Activated CD4-positive, alpha-beta T cell treated with anti-CD3 and anti-CD28 coated beads, Interleukin-2, amount 10 ng/mL, durations not matched to agents 7 days and 5 days (primary cell): Measurements from ENCODE around the gene HRCT1. TPM values are rescaled to one million over a fixed set of nuclear protein-coding genes. Genes with fewer than 3 reads are reported as not detected.

ENCODE experiments used
- CTCF ChIA-PET: fragments of 350-600 bp; sonication (Branson Sonifier 250); formaldehyde crosslinking; loops from one replicate; lab custom pipeline; 2021; ENCODE audit warnings: antibody characterized with exemption; lab: Charles Lee
- POLR2A ChIA-PET: fragments of 350-600 bp; sonication (Branson Sonifier 250); formaldehyde crosslinking; loops from one replicate; lab custom pipeline; 2021; ENCODE audit warnings: antibody characterized with exemption; lab: Charles Lee
- DNase-seq: peaks from one replicate; pipeline ENCODE4 v3.0.0-alpha.2; 2020
- H3K27ac Mint-ChIP-seq: one replicate; pipeline ENCODE4 v1.8.0; 2021; ENCODE audit warnings: mild to moderate bottlenecking, moderate library complexity, mixed read lengths
- H3K27me3 Mint-ChIP-seq: one replicate; pipeline ENCODE4 v1.8.0; 2021; ENCODE audit warnings: mixed read lengths
- H3K36me3 Mint-ChIP-seq: one replicate; pipeline ENCODE4 v1.8.0; 2021; ENCODE audit warnings: low read depth, mixed read lengths
- H3K4me1 Mint-ChIP-seq: one replicate; pipeline ENCODE4 v1.8.0; 2021; ENCODE audit warnings: mixed read lengths
- H3K4me3 Mint-ChIP-seq: one replicate; pipeline ENCODE4 v1.8.0; 2021; ENCODE audit warnings: mild to moderate bottlenecking, moderate library complexity, mixed read lengths
- H3K9me3 Mint-ChIP-seq: one replicate; pipeline ENCODE4 v1.8.0; 2021; ENCODE audit warnings: mixed read lengths
- total RNA-seq, 2 experiments: library from RNA; stranded (reverse); gene quantifications; one replicate each; pipeline ENCODE4 v1.2.3, GENCODE V29; 2021

The HRCT1 gene
- total RNA-seq, 2 experiments from 2014 or later, result not detected

DNA sequence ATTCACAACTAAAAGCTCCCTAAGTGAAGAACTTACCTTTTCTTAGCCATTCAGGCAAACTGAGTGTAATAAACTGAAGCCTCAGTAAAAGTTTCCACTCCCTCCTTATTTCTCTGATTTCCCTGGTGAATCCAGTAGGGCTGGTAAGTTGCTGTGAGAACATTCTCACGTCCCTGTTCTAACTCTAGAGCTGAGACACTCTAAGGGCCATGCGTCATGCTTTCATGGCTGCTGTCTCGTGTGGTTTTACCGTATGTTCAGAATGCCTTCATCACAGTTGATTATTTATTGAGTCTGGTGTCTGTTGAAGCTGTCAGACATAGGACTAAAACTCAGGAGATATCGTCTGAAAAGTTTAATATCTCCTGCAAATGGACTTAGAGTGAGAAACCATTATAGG is 50.6 kb downstream of the HRCT1 start:
- ChIA-PET POLR2A (no interaction called here), CTCF (interaction anchor here (0.6 to 2.6 kb wide), 4 partner anchors 16 to 790 kb away, joined by 3 to 11 read pairs (median 4); partner anchors contain the start of gene TLN1)
- no peak for DNase-seq
- peaks cover 13% of the 10 kb centered on the region for H3K27me3 Mint-ChIP-seq
- no peak overlapping the region for H3K27ac Mint-ChIP-seq
- no peaks in the 10 kb centered on the region for H3K4me1 Mint-ChIP-seq
- no peaks in the 10 kb centered on the region for H3K36me3 Mint-ChIP-seq
- no peaks in the 10 kb centered on the region for H3K9me3 Mint-ChIP-seq
- no peak overlapping the region for H3K4me3 Mint-ChIP-seq

Other genes starting within 250 kb of the HRCT1 start
- gene RMRP, start 248.2 kb upstream of the HRCT1 start, total RNA-seq, result over 10,000 TPM in 1 of 2 experiments, 1,000 to 10,000 TPM in 1; 1,959 to 11,185 TPM
- gene CCDC107, start 247.9 kb upstream of the HRCT1 start, total RNA-seq, result 10 to 100 TPM; 30.7 to 30.9 TPM
- 10 to 100 TPM; 11.8 to 13.5 TPM for gene ARHGEF39, start 241.0 kb upstream of the HRCT1 start, total RNA-seq
- under 1 TPM in 1 of 2 experiments, not detected in 1; 0.40 TPM for gene CA9, start 232.3 kb upstream of the HRCT1 start, total RNA-seq
- gene TPM2, start 216.3 kb upstream of the HRCT1 start, total RNA-seq, result 10 to 100 TPM; 13.1 to 13.4 TPM
- gene TLN1, start 174.0 kb upstream of the HRCT1 start, total RNA-seq, result 100 to 1,000 TPM; 362 to 422 TPM
- 10 to 100 TPM; 18.1 to 18.3 TPM for gene CREB3, start 173.5 kb upstream of the HRCT1 start, total RNA-seq
- gene GBA2, start 157.0 kb upstream of the HRCT1 start, total RNA-seq, result 10 to 100 TPM; 42.8 to 44.1 TPM
- gene RGP1, start 156.9 kb upstream of the HRCT1 start, total RNA-seq, result 10 to 100 TPM; 24.7 to 28.4 TPM
- not detected for gene MSMP, start 151.9 kb upstream of the HRCT1 start, total RNA-seq
- 10 to 100 TPM in 1 of 2 experiments, 1 to 10 TPM in 1; 8.7 to 11.7 TPM for gene NPR2, start 114.6 kb upstream of the HRCT1 start, total RNA-seq
- gene SPAG8, start 93.9 kb upstream of the HRCT1 start, total RNA-seq, result 1 to 10 TPM; 1.8 to 2.5 TPM
- gene HINT2, start 91.2 kb upstream of the HRCT1 start, total RNA-seq, result 10 to 100 TPM; 56.5 to 69.9 TPM
- gene FAM221B, start 77.5 kb upstream of the HRCT1 start, total RNA-seq, result not detected
- 1 to 10 TPM; 3.8 to 4.0 TPM for gene TMEM8B, start 77.0 kb upstream of the HRCT1 start, total RNA-seq
- gene OR13J1, start 35.8 kb upstream of the HRCT1 start, total RNA-seq, result not detected
- gene SPAAR, start 3.3 kb downstream of the HRCT1 start, total RNA-seq, result not detected
- gene OR2S2, start 52.0 kb downstream of the HRCT1 start, total RNA-seq, result not detected
- gene RECK, start 130.7 kb downstream of the HRCT1 start, total RNA-seq, result 1 to 10 TPM; 7.0 to 8.2 TPM
- gene GLIPR2, start 230.5 kb downstream of the HRCT1 start, total RNA-seq, result 10 to 100 TPM; 53.9 to 58.4 TPM